CD4-positive, alpha-beta T cell treated with Interleukin-15 for 1 hour (primary cell): ENCODE data around the gene PCDHGA10.
"Not testable (repeated sequence)": the region's sequence is repeated elsewhere in the genome, so short reads cannot be mapped to it uniquely, and the experiment has no call there.

ENCODE experiments used
- DNase-seq: peaks from one replicate; pipeline ENCODE4 v3.0.0-alpha.2; 2020

The PCDHGA10 gene

DNA sequence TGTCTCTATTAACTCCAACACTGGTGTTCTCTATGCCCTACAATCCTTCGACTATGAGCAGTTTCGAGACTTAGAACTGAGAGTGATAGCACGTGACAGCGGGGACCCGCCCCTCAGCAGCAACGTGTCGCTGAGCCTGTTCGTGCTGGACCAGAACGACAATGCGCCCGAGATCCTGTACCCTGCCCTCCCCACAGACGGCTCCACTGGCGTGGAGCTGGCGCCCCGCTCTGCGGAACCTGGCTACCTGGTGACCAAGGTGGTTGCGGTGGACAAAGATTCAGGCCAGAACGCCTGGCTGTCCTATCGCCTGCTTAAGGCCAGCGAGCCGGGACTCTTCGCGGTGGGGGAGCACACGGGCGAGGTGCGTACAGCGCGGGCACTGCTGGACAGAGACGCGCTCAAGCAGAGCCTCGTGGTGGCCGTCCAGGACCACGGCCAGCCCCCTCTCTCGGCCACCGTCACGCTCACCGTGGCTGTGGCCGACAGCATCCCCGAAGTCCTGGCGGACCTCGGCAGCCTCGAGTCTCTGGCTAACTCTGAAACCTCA, 10.0 kb downstream of the PCDHGA10 start:
- no peak for DNase-seq

DNA sequence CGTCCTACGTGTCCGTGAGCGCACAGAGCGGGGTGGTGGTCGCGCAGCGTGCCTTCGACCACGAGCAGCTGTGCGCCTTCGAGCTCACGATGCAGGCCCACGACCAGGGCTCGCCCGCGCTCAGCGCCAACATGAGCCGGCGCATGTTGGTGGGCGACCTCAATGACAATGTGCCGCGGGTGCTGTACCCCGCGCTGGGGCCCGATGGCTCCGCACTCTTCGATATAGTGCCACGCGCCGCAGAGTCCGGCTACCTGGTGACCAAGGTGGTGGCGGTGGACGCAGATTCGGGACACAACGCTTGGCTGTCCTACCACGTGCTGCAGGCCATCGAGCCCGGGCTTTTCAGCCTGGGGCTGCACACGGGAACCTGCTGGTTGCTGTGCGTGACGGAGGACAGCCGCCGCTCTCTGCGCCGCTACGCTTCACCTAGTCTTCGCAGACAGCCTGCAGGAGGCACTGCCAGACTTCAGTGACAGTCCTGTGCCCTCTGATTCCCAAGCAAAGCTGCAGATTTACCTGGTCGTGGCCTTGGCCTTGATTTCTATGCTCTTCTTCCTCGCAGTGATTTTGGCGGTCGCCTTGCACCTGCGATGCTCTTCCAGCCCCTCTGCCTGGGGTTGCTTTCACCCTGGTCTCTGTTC, 15.1 kb downstream of the PCDHGA10 start:
- no peak for DNase-seq

DNA sequence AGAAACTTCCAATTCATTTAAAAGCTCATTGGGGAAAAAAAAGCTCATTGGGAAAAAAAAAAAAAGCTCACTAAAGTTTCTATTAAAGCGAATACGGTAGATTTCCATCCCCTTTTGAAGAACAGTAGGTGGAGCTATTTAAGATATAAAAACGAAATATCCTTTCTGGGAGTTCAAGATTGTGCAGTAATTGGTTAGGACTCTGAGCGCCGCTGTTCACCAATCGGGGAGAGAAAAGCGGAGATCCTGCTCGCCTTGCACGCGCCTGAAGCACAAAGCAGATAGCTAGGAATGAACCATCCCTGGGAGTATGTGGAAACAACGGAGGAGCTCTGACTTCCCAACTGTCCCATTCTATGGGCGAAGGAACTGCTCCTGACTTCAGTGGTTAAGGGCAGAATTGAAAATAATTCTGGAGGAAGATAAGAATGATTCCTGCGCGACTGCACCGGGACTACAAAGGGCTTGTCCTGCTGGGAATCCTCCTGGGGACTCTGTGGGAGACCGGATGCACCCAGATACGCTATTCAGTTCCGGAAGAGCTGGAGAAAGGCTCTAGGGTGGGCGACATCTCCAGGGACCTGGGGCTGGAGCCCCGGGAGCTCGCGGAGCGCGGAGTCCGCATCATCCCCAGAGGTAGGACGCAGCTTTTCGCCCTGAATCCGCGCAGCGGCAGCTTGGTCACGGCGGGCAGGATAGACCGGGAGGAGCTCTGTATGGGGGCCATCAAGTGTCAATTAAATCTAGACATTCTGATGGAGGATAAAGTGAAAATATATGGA, 17.7 kb downstream of the PCDHGA10 start, which contains the start of gene PCDHGA12:
Gene PCDHGA12 (plus strand): TSS at position 176 of the 782 bp plus-strand sequence. CDS start 253 bp downstream, at position 429.
- DNase-seq = peak; percentile 33

DNA sequence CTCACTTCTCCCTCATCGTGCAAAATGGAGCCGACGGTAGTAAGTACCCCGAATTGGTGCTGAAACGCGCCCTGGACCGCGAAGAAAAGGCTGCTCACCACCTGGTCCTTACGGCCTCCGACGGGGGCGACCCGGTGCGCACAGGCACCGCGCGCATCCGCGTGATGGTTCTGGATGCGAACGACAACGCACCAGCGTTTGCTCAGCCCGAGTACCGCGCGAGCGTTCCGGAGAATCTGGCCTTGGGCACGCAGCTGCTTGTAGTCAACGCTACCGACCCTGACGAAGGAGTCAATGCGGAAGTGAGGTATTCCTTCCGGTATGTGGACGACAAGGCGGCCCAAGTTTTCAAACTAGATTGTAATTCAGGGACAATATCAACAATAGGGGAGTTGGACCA, 18.5 kb downstream of the PCDHGA10 start:
- no peak for DNase-seq

DNA sequence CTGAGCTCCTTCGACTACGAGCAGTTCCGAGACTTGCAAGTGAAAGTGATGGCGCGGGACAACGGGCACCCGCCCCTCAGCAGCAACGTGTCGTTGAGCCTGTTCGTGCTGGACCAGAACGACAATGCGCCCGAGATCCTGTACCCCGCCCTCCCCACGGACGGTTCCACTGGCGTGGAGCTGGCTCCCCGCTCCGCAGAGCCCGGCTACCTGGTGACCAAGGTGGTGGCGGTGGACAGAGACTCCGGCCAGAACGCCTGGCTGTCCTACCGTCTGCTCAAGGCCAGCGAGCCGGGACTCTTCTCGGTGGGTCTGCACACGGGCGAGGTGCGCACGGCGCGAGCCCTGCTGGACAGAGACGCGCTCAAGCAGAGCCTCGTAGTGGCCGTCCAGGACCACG, 19.5 kb downstream of the PCDHGA10 start:
- not testable (repeated sequence) for DNase-seq

DNA sequence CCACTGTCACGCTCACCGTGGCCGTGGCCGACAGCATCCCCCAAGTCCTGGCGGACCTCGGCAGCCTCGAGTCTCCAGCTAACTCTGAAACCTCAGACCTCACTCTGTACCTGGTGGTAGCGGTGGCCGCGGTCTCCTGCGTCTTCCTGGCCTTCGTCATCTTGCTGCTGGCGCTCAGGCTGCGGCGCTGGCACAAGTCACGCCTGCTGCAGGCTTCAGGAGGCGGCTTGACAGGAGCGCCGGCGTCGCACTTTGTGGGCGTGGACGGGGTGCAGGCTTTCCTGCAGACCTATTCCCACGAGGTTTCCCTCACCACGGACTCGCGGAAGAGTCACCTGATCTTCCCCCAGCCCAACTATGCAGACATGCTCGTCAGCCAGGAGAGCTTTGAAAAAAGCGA, 19.9 kb downstream of the PCDHGA10 start:
- DNase-seq = not testable (repeated sequence)

DNA sequence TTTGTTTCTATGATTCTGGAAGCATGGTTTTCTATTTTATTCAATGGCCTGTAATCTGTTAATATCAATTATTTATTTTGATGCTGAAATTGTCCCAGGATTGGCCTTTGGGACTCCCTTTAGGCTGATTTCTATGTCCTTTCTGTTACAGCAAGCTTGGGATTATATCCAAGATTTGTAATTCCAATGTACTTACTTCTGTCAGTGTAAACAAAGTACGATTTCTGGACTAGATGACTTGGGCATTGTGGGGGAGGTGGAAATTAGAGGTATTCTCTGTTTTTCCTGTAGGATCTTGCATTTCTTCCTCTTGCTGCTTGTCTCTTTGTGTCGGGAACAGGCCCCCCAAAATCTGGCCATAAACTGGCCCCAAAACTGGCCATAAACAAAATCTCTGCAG, 21.2 kb downstream of the PCDHGA10 start:
- DNase-seq = no peak

DNA sequence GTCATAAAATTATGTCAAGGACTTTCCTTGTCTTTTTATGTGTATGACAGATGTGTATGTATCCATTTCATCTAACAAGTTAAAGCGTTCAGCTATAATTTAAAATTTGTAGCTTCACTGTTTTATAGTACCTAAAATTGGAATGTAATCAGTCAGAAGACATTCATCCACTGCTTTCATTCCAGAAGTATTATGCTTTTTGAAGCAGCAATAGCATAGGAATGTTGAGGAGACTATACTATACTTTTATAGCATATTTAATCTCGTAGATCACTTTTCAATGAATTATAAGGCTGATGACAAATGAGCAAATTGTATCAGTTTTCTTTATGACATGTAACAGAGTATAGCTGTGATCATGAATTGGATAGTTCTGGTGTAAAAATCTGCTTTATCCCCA, 24.4 kb downstream of the PCDHGA10 start:
- no peak for DNase-seq

DNA sequence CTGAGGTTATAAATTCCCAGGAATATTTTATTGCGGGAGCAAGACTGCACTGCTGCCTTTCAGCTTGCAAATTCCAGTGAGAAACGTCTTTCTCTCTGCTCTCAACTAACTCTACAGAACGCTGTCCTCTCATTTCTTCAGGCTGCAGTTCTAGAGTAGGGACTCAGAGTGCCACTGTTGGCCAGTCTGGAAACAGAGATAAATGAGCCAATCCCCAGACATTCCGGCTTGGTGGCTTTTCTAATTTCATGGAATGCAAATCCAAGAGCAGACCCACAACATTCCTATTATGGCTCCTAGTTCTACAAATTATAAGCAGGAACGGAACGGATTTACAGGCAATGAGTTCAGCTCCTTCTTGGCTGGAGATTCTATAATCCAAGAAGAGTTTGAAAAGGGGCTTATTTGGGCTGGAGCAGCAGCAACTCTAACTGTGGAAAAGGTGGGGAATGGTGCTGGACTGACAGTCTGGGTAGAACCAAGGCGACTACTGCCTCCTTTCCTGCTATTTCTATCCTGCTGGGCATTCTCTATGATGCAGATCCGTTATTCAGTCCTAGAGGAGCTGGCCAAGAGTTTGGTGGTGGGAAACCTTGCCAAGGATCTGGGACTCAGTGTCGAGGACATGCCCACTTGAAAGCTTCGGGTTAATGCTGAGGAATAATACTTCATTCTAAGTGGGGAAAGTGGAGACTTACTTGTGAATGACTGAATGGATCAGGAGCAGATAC, 26.8 kb downstream of the PCDHGA10 start:
- no peak for DNase-seq

DNA sequence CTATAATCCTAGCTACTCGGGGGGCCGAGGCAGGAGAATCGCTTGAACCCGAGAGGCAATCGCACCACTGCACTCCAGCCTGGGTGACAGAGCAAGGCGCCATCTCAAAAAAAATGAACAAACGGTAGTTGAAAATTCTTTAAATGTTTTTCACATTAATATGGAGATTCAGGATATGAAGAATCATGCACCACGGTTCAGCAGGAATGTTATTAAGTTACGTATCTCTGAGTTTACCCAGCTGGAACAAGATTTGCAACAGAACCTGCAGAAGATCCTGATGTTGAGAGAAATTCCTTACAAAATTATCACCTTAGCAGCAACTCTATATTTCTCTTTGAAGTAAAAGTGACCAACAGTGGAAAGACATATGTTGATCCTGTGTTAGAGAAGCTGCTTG, 27.6 kb downstream of the PCDHGA10 start:
- DNase-seq = no peak

DNA sequence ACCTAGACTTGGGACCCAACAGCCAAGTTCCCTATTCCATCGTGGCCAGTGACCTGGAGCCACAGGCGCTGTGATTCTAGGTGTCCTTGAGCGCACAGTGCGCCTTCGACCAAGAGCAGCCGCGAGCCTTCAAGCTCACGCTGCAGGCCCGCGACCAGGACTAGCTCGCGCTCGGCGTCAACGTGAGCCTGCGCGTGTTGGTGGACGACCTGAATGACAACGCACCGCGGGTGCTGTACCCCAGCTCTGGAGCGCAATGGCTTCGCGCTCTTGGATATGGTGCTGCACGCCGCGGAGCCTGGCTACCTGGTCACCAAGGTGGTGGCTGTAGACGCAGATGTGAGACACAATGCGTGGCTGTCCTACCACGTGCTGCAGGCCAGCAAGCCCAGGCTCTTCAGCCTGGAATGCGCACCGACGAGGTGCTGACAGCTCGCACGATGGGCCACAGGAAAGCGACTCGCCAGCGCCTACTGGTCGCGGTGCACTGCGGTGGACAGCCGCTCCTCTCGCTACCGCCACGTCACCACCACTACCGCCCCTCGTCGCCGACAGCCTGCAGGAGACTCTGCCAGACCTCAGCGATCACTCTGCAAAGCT, 28.9 kb downstream of the PCDHGA10 start:
- no peak for DNase-seq

DNA sequence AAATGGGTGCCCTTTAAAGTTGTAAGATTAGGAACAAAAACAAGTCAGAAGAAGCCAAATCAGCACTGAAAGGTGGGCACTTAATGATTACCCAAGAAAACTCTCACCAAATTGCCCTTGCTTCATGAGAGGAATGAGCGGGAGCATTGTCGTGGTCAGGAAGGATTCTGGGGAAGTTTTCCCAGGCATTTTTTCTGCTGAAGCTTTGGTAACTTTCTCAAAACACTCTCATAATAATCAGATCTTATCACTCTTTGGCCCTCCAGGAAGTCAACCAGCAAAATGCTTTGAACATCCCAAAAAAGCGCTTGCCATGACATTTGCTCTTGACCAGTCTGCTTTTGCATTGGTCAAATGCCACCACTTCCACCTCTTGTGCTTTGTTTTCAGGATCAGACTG, 52.6 kb downstream of the PCDHGA10 start:
- DNase-seq = no peak
